BJ (cell line): ENCODE data around the gene NPAS2. TPM values are rescaled to one million over a fixed set of nuclear protein-coding genes. Genes with fewer than 3 reads are reported as not detected.

Experiments
- CTCF ChIA-PET: fragments of 350-600 bp; formaldehyde crosslinking; extraction: SDS; loops from one replicate; lab custom pipeline; 2021; ENCODE audit warnings: antibody characterized with exemption, inconsistent platforms; lab: Yijun Ruan, JAX
- POLR2A ChIA-PET: fragments of 300-600 bp; sonication (Branson Sonifier 250); formaldehyde crosslinking; extraction: SDS; loops from one replicate; lab custom pipeline; 2021; ENCODE audit warnings: antibody characterized with exemption; lab: Charles Lee
- DNase-seq: peaks from one replicate; pipeline ENCODE4 v3.0.0-alpha.2; 2011; ENCODE audit warnings: low read depth
- H3K27me3 ChIP-seq: 2 replicates; pipeline ENCODE4 v1.6.0; 2011; ENCODE audit warnings: low read length; ENCODE audit not compliant: control insufficient read depth, insufficient read depth
- H3K36me3 ChIP-seq: 2 replicates; pipeline ENCODE4 v1.5.1; 2011; ENCODE audit warnings: low read length; ENCODE audit not compliant: control insufficient read depth, insufficient read depth
- H3K4me3 ChIP-seq: 2 replicates; pipeline ENCODE4 v1.5.1; 2011; ENCODE audit warnings: low read depth, mild to moderate bottlenecking, control low read depth, low read length
- CTCF ChIP-seq: IDR thresholded peaks from 2 replicates; pipeline ENCODE4 v1.5.1; 2011; ENCODE audit warnings: low read depth, mild to moderate bottlenecking, control low read depth, inconsistent platforms, low read length, moderate library complexity; ENCODE audit not compliant: insufficient read depth
- polyA plus RNA-seq: library from polyadenylated mRNA; depleted of rRNA; stranded (reverse); fragments of >200 nt; gene quantifications from 2 replicates; pipeline ENCODE4 v1.2.3, GENCODE V29; 2011

NPAS2 gene
- polyA plus RNA-seq, 1 experiment = 13.1 TPM

- no peak overlapping the region for H3K4me3 ChIP-seq
- no peaks in the 10 kb centered on the region for H3K27me3 ChIP-seq
- peaks cover 5% of the 10 kb centered on the region for H3K36me3 ChIP-seq
- ChIA-PET CTCF (interaction anchor here (1.7 to 2.4 kb wide), 2 partner anchors 9 to 166 kb away, joined by 4 to 12 read pairs; no protein-coding TSS in a partner anchor), POLR2A (no interaction called here)
- no peak for DNase-seq
- TF ChIP-seq CTCF = no peak
These were observed 202.3 kb downstream of the NPAS2 start for GRCh38 chr2:101022221-101022620.

GRCh38 chr2:101023327-101024107, 203.6 kb downstream of the NPAS2 start:
- ChIA-PET POLR2A (no interaction called here), CTCF (interaction anchor here (1.7 to 2.4 kb wide), 2 partner anchors 11 to 165 kb away, joined by 4 to 12 read pairs; no protein-coding TSS in a partner anchor)
- Histone ChIP-seq H3K36me3 (peaks cover 6% of the 10 kb centered on the region), H3K27me3 (no peaks in the 10 kb centered on the region), H3K4me3 (no peak overlapping the region)
- DNase-seq = no peak
- no peak for TF ChIP-seq CTCF

DNA sequence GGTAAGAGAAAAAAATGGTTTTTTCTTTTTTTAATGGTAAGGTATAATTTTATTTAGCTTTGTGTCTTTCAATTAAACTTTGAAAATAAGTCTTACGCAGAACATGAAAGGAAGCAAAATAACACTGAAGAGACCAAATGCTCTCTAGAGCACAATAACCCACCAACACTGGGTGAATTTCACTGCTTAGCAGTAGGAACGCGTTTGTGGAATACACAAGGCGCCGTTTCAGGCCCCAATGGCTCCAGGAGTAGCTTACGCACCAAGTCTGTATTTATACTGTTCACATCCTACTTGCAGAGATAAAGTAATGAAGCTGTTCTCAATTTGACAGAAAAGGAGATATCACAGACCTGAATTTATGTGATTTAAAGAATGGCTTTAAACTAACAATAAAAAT, 205.6 kb downstream of the NPAS2 start:
- TF ChIP-seq CTCF = no peak
- DNase-seq = no peak
- Histone ChIP-seq H3K36me3 (peaks cover 2% of the 10 kb centered on the region), H3K27me3 (no peaks in the 10 kb centered on the region), H3K4me3 (no peak overlapping the region)
- ChIA-PET CTCF (interaction anchor here (0.6 to 4.1 kb wide), 3 partner anchors 10 to 161 kb away, joined by 4 to 18 read pairs (median 6); no protein-coding TSS in a partner anchor), POLR2A (no interaction called here)

GRCh38 chr2:101026253-101026701, 206.3 kb downstream of the NPAS2 start:
- TF ChIP-seq CTCF = no peak
- no peak for DNase-seq
- ChIA-PET CTCF (interaction anchor here (0.6 to 4.1 kb wide), 6 partner anchors 10 to 431 kb away, joined by 3 to 18 read pairs (median 6); no protein-coding TSS in a partner anchor), POLR2A (no interaction called here)
- Histone ChIP-seq H3K27me3 (no peaks in the 10 kb centered on the region), H3K4me3 (no peak overlapping the region), H3K36me3 (peaks cover 1% of the 10 kb centered on the region; the same call in 1 of the 2 replicates)

DNA sequence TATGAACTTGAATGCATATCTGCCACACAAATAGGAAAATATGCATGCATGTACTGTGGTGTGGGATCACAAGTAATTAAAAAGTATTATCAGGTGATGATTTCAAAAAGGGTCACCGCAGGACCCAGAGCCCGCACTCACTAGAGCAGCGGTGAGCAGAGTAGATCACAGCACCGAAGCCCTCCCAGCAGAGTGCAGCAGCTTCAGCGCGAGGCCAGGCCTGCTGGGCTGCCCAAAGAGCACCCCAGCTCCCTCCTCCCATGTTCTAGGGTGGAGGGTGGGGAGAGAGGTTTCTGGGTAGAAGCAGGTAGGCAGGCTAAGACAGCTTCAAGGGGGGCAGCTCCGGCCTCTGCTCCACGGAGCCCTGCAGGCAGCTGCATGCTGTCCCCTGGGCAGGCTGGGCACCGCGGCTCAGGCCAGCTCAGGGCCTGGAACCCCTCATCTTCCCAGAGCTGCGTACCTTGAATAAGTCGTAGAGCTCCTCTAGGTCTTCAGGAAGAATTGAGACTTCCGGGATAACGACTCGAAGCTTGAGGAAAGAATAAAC, 207.1 kb downstream of the NPAS2 start:
- no peak for DNase-seq
- no peak for TF ChIP-seq CTCF
- no peak overlapping the region for H3K4me3 ChIP-seq
- H3K36me3 ChIP-seq = peaks cover 1% of the 10 kb centered on the region; the same call in 1 of the 2 replicates
- CTCF ChIA-PET = interaction anchor here (0.6 to 4.1 kb wide), 10 partner anchors 9 to 432 kb away, joined by 3 to 18 read pairs (median 4); no protein-coding TSS in a partner anchor
- POLR2A ChIA-PET = no interaction called here
- H3K27me3 ChIP-seq = no peaks in the 10 kb centered on the region
